ENCODE results near the gene WFS1. TPM values are rescaled to one million over a fixed set of nuclear protein-coding genes. Genes with fewer than 3 reads are reported as not detected.
A peak's percentile ranks its signal among the peaks of the same experiment; 100 is the strongest.

Gene WFS1
- total and polyA plus RNA-seq, 2 experiments from 2014 or later = 36.1 to 43.1 TPM

DNA sequence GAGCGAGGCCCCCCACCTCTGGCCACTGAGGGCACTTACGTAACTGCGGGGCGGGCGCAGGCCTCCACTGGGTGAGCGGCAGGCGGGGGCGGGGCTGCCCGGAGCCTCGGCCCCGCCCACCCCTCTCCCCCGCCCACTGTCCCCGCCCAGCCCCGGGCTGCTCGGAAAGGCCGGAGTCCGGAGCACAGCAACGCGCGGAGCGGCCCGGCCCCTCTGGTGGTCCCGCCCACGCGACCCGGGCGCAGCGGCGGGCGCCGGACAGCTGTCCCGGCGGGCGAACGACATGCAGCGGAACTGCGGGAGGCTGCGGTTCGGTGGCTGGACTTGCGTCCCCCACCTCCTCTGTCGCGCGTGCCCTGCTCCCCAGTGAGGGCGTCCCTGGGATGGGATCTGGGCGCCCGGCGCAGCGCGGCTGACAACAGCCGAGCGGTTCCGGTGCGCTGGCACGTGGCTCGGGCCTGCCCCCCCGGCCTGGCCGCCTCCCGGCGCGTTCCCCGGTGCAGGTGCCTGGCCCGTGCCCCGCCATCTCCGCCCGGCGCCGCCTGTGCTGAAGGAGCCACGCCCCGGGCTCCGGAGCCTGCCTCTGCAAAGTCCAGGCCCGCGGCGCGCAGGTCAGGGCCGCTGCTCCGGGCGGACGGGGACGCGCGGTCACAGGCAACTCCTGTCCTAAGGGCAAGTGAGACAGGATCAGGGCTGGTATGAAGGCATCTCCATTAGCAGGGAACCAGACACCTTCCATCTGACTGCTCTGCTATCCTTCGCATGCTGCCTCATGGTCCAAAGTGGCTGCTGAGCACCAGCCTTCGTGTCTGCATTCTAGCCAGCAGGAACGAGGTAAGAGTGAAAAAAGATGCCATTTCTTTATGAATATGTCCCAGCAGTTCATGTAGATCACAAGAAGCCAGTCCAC is 47.5 kb upstream of the WFS1 start:
- Histone ChIP-seq H3K79me2 (no peaks in the 10 kb centered on the region), H2AFZ (no peak overlapping the region), H3K9me2 (replicated peaks; ENCODE audit: insufficient read depth) (no peaks in the 10 kb centered on the region), H3K27ac (no peak overlapping the region), H4K20me1 (ENCODE audit: insufficient read depth, poor library complexity, severe bottlenecking) (no peaks in the 10 kb centered on the region), H3K27me3 (peaks cover 71% of the 10 kb centered on the region), H3K9me3 (ENCODE audit: low read depth) (no peaks in the 10 kb centered on the region), H3K4me2 (peak overlapping the region; percentile 81), H3K4me1 (ENCODE audit: insufficient read depth) (no peaks in the 10 kb centered on the region), H3K4me3 (peak overlapping the region; percentile 27), H3K36me3 (replicated peaks; ENCODE audit: insufficient read depth, low read depth) (no peaks in the 10 kb centered on the region)
- TF ChIP-seq, protein P1, sequence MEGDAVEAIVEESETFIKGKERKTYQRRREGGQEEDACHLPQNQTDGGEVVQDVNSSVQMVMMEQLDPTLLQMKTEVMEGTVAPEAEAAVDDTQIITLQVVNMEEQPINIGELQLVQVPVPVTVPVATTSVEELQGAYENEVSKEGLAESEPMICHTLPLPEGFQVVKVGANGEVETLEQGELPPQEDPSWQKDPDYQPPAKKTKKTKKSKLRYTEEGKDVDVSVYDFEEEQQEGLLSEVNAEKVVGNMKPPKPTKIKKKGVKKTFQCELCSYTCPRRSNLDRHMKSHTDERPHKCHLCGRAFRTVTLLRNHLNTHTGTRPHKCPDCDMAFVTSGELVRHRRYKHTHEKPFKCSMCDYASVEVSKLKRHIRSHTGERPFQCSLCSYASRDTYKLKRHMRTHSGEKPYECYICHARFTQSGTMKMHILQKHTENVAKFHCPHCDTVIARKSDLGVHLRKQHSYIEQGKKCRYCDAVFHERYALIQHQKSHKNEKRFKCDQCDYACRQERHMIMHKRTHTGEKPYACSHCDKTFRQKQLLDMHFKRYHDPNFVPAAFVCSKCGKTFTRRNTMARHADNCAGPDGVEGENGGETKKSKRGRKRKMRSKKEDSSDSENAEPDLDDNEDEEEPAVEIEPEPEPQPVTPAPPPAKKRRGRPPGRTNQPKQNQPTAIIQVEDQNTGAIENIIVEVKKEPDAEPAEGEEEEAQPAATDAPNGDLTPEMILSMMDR (IDR thresholded peaks at IDR 0.05; ENCODE audit: poor library complexity) = no peak
- peak; percentile 86 for DNase-seq (ENCODE audit: low spot score)
- 16% methylated on average over 45 of the region's 84 CpGs for WGBS (ENCODE audit: low lambda C conversion rate, missing lambda C conversion rate)

DNA sequence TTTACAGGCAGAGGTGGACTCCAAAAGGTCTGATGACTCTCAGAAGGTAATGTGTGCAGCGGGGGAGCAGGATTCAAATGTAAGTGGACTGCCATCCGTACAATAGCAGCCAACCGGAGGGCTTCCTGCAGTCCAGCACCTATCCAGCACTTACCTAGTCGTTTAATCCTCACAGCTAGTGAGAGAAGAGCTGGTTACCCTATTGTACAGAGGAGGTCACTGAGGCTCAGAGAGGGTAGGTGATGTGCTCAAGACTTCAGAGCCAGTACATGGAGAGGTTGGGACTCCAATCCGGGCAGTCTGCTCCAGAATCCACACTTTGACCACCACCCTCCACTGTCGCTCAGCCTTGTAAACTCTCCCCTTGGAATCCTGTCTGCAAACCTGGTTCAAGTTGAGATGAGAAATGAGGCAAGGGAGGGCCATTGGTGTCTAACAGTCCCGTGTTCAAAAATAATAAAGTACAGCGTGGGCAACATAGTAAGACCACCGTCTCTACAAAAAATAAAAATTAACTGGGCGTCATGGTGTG is 46.8 kb upstream of the WFS1 start:
- WGBS (ENCODE audit: low lambda C conversion rate, missing lambda C conversion rate) = 56% methylated on average over 10 of the region's 10 CpGs
- H3K9me2 ChIP-seq (replicated peaks; ENCODE audit: insufficient read depth) = no peaks in the 10 kb centered on the region
- H3K4me1 ChIP-seq (ENCODE audit: insufficient read depth) = no peaks in the 10 kb centered on the region
- no peaks in the 10 kb centered on the region for H4K20me1 ChIP-seq (ENCODE audit: insufficient read depth, poor library complexity, severe bottlenecking)
- no peaks in the 10 kb centered on the region for H3K79me2 ChIP-seq
- H2AFZ ChIP-seq = no peak overlapping the region
- peaks cover 64% of the 10 kb centered on the region for H3K27me3 ChIP-seq
- H3K9me3 ChIP-seq (ENCODE audit: low read depth) = no peaks in the 10 kb centered on the region
- no peak overlapping the region for H3K27ac ChIP-seq
- H3K4me2 ChIP-seq = no peak overlapping the region
- no peaks in the 10 kb centered on the region for H3K36me3 ChIP-seq (replicated peaks; ENCODE audit: insufficient read depth, low read depth)
- TF ChIP-seq, protein P1 (IDR thresholded peaks at IDR 0.05; ENCODE audit: poor library complexity) = no peak
- no peak for TF ChIP-seq EZH2phosphoT487 (IDR thresholded peaks at IDR 0.05; ENCODE audit: low read depth, severe bottlenecking, unreplicated experiment)
- TF ChIP-seq EZH2 (IDR thresholded peaks at IDR 0.05; ENCODE audit: borderline replicate concordance) = no peak
- DNase-seq (ENCODE audit: low spot score) = no peak
- no peak overlapping the region for H3K4me3 ChIP-seq

DNA sequence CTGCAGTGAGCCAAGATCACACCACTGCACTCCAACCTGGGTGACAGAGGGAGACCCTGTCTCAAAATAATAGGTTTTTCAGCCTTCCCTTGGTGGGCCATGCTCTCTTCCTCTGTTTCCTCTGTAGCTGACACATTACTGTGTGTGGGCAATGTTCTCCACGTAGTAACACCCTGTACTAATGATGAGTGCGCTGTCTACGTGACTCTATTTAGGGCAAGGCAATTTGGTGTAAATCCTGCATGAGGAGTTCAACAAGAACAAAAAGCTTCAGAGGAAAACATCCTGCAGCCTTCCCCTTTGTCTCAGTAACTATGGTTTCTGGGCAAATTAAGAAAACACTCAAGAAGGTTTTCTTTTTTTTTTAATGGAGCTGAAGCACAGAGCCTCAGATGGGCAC is 44.9 kb upstream of the WFS1 start:
- WGBS (ENCODE audit: low lambda C conversion rate, missing lambda C conversion rate) = 80% methylated on average over 3 of the region's 3 CpGs
- no peaks in the 10 kb centered on the region for H3K9me3 ChIP-seq (ENCODE audit: low read depth)
- H2AFZ ChIP-seq = no peak overlapping the region
- no peak for TF ChIP-seq EZH2phosphoT487 (IDR thresholded peaks at IDR 0.05; ENCODE audit: low read depth, severe bottlenecking, unreplicated experiment)
- TF ChIP-seq, protein P1 (IDR thresholded peaks at IDR 0.05; ENCODE audit: poor library complexity) = no peak
- TF ChIP-seq EZH2 (IDR thresholded peaks at IDR 0.05; ENCODE audit: borderline replicate concordance) = no peak
- H4K20me1 ChIP-seq (ENCODE audit: insufficient read depth, poor library complexity, severe bottlenecking) = no peaks in the 10 kb centered on the region
- no peaks in the 10 kb centered on the region for H3K79me2 ChIP-seq
- H3K9me2 ChIP-seq (replicated peaks; ENCODE audit: insufficient read depth) = no peaks in the 10 kb centered on the region
- no peak overlapping the region for H3K4me2 ChIP-seq
- no peak for DNase-seq (ENCODE audit: low spot score)
- H3K4me3 ChIP-seq = no peak overlapping the region
- H3K4me1 ChIP-seq (ENCODE audit: insufficient read depth) = no peaks in the 10 kb centered on the region
- H3K27me3 ChIP-seq = peaks cover 45% of the 10 kb centered on the region
- H3K36me3 ChIP-seq (replicated peaks; ENCODE audit: insufficient read depth, low read depth) = no peaks in the 10 kb centered on the region
- no peak overlapping the region for H3K27ac ChIP-seq
